Coronary artery (tissue), 2 donors: Measurements from ENCODE around the gene NALCN.

ENCODE experiments used
- DNase-seq: peaks from one replicate; pipeline ENCODE4 v3.0.0-alpha.2; 2017; ENCODE audit warnings: low spot score
- H3K27ac ChIP-seq, 2 donors: fragments of 200-600 bp; sonication (generic); one replicate each; pipeline ENCODE4 v1.5.1; 2016 to 2019
- H3K4me3 ChIP-seq: fragments of 200-600 bp; sonication (generic); 2 replicates; pipeline ENCODE4 v1.5.1; 2016; ENCODE audit warnings: mild to moderate bottlenecking, moderate library complexity
- CTCF ChIP-seq: fragments of 200-600 bp; sonication (generic); IDR thresholded peaks from one replicate; pipeline ENCODE4 v1.5.1; 2019; ENCODE audit warnings: antibody characterized with exemption

NALCN gene

GRCh38 chr13:101258071-101258470 is 158.2 kb downstream of the NALCN start:
- no peak overlapping the region for H3K4me3 ChIP-seq
- no peak overlapping the region for H3K27ac ChIP-seq
- no peak for DNase-seq
- TF ChIP-seq CTCF = no peak

- no peak for TF ChIP-seq CTCF
- no peak overlapping the region for H3K27ac ChIP-seq
- DNase-seq = no peak
- H3K4me3 ChIP-seq = no peak overlapping the region
These were observed 167.4 kb downstream of the NALCN start for GRCh38 chr13:101248739-101249514.

- H3K27ac ChIP-seq = no peak overlapping the region
- no peak overlapping the region for H3K4me3 ChIP-seq
- no peak for TF ChIP-seq CTCF
- no peak for DNase-seq
These were observed 173.6 kb downstream of the NALCN start for GRCh38 chr13:101242720-101243119.

- H3K4me3 ChIP-seq = no peak overlapping the region
- no peak for TF ChIP-seq CTCF
- DNase-seq = no peak
- H3K27ac ChIP-seq = no peak overlapping the region
These were observed 177.8 kb downstream of the NALCN start for GRCh38 chr13:101238555-101238954.

GRCh38 chr13:101231751-101232428 is 184.4 kb downstream of the NALCN start:
- TF ChIP-seq CTCF = no peak
- no peak overlapping the region for H3K27ac ChIP-seq

GRCh38 chr13:101230271-101230890 is 185.9 kb downstream of the NALCN start:
- no peak for DNase-seq
- Histone ChIP-seq H3K27ac (no peak overlapping the region), H3K4me3 (no peak overlapping the region)
- TF ChIP-seq CTCF = no peak

More at GRCh38 chr13:101231751-101232428, 184.4 kb downstream of the NALCN start:
- H3K4me3 ChIP-seq = no peak overlapping the region
- DNase-seq = no peak
